ENCODE results near the gene UACA. TPM values are rescaled to one million over a fixed set of nuclear protein-coding genes. Genes with fewer than 3 reads are reported as not detected.

UACA gene
- total and polyA plus RNA-seq, 2 of the 8 experiments (the other 6 are each of a cell fraction or from before 2014, with no cell fraction given), result 28.6 to 38.9 TPM

GRCh38 chr15:70617911-70618287, 145.5 kb downstream of the UACA start:
- H4K20me1 ChIP-seq (replicated peaks in 1 of 2; ENCODE audit: control insufficient read depth in 1 of 2, insufficient read depth in 2 of 2, low read length in 2 of 2), result no peaks in the 10 kb centered on the region
- H3K56ac ChIP-seq (replicated peaks; ENCODE audit: insufficient read length, low read depth, low read length), result no peak overlapping the region
- H2BK5ac ChIP-seq (ENCODE audit: low read depth, low read length), result no peak overlapping the region
- H3K14ac ChIP-seq (ENCODE audit: insufficient read length), result no peak overlapping the region
- H4K8ac ChIP-seq (ENCODE audit: extremely low read depth, insufficient read depth, low read length), result no peak overlapping the region
- no peak overlapping the region for H2BK15ac ChIP-seq (ENCODE audit: low read length)
- no peak overlapping the region for H3K4me2 ChIP-seq (ENCODE audit: insufficient read depth in 1 of 2, low read depth in 2 of 2, low read length in 2 of 2)
- DNase-seq (ENCODE audit: low read depth in 1 of 2, low spot score in 2 of 2) (no peak), FAIRE-seq (no peak)
- TF ChIP-seq SP4 (IDR thresholded peaks at IDR 0.05; ENCODE audit: low read length), result no peak
- no peak for TF ChIP-seq E2F6 (IDR thresholded peaks at IDR 0.05)
- no peak for TF ChIP-seq SUZ12 (IDR thresholded peaks at IDR 0.05; ENCODE audit: low read length)
- no peaks in the 10 kb centered on the region for H3K23me2 ChIP-seq (ENCODE audit: low read depth, low read length)
- H4K5ac ChIP-seq (ENCODE audit: insufficient read length, low read depth, low read length), result no peak overlapping the region
- ChIA-PET CTCF (ENCODE audit: partially characterized antibody) (interaction anchor here (0.8 to 1.7 kb wide), 3 partner anchors 12 to 49 kb away, joined by 3 to 6 read pairs (median 5); no protein-coding TSS in a partner anchor), POLR2A (ENCODE audit: partially characterized antibody) (interaction anchor here (1.2 kb wide), 1 partner anchor 10 kb away, joined by 4 read pairs; no protein-coding TSS in a partner anchor)
- H2AK5ac ChIP-seq (ENCODE audit: low read depth, low read length), result no peak overlapping the region
- no peak overlapping the region for H2BK20ac ChIP-seq (ENCODE audit: low read length)
- peaks cover 0 to 9% of the 10 kb centered on the region in 2 experiments; a peak in 3 of 4 replicates for H3K9me3 ChIP-seq (ENCODE audit: insufficient read depth in 2 of 2, low read depth in 1 of 2, low read length in 1 of 2)
- no peak overlapping the region for H3K18ac ChIP-seq (ENCODE audit: extremely low read depth, low read length)
- peaks cover 0 to 5% (median 3%) of the 10 kb centered on the region in 4 experiments; a peak in 3 of 7 replicates for H3K4me1 ChIP-seq (replicated peaks in 1 of 4; ENCODE audit: control insufficient read depth in 3 of 4, insufficient read depth in 4 of 4, low read length in 3 of 4)
- H3K4ac ChIP-seq (replicated peaks; ENCODE audit: insufficient read length, low read depth, low read length), result no peak overlapping the region
- no peak overlapping the region for H3K27ac ChIP-seq (ENCODE audit: low read depth, low read length)
- WGBS, 2 experiments (ENCODE audit: extremely low coverage in 1 of 2, insufficient coverage in 1 of 2, insufficient read length in 1 of 2, insufficient replicate concordance in 2 of 2, low coverage in 1 of 2, low lambda C conversion rate in 2 of 2, missing lambda C conversion rate in 1 of 2), result 87% methylated on average over 4 of the region's 4 CpGs; no CpG with 5 or more reads in 1 of the 2 experiments
- H4K91ac ChIP-seq (replicated peaks; ENCODE audit: insufficient read length, low read length), result no peak overlapping the region
- no peak overlapping the region for H3K23ac ChIP-seq (ENCODE audit: insufficient read length)
- H3K79me1 ChIP-seq (ENCODE audit: low read depth, low read length), result no peaks in the 10 kb centered on the region
- no peaks in the 10 kb centered on the region; a peak in 1 of 8 replicates for H3K36me3 ChIP-seq (ENCODE audit: control insufficient read depth in 2 of 4, insufficient read depth in 4 of 4, low read length in 3 of 4)
- H3K9ac ChIP-seq (replicated peaks in 1 of 4; ENCODE audit: extremely low read depth in 1 of 4, low read depth in 3 of 4, low read length in 3 of 4), result no peak overlapping the region
- no peak overlapping the region for H2BK120ac ChIP-seq (replicated peaks; ENCODE audit: low read depth, low read length)
- no peak overlapping the region for H3K4me3 ChIP-seq (ENCODE audit: extremely low read depth in 1 of 4, insufficient read depth in 2 of 4, low read depth in 3 of 4, low read length in 4 of 4)
- H3K79me2 ChIP-seq (ENCODE audit: control insufficient read depth in 1 of 2, insufficient read depth in 2 of 2, low read length in 2 of 2), result no peaks in the 10 kb centered on the region
- H2AFZ ChIP-seq (ENCODE audit: low read length), result no peak overlapping the region
- H2BK12ac ChIP-seq (ENCODE audit: low read depth, low read length), result no peak overlapping the region
- no peaks in the 10 kb centered on the region for H3K27me3 ChIP-seq (replicated peaks in 1 of 4; ENCODE audit: control insufficient read depth in 3 of 4, extremely low read depth in 1 of 4, insufficient read depth in 3 of 4, low read length in 3 of 4)
